ENCODE results near the gene AKR1C2.

DNA sequence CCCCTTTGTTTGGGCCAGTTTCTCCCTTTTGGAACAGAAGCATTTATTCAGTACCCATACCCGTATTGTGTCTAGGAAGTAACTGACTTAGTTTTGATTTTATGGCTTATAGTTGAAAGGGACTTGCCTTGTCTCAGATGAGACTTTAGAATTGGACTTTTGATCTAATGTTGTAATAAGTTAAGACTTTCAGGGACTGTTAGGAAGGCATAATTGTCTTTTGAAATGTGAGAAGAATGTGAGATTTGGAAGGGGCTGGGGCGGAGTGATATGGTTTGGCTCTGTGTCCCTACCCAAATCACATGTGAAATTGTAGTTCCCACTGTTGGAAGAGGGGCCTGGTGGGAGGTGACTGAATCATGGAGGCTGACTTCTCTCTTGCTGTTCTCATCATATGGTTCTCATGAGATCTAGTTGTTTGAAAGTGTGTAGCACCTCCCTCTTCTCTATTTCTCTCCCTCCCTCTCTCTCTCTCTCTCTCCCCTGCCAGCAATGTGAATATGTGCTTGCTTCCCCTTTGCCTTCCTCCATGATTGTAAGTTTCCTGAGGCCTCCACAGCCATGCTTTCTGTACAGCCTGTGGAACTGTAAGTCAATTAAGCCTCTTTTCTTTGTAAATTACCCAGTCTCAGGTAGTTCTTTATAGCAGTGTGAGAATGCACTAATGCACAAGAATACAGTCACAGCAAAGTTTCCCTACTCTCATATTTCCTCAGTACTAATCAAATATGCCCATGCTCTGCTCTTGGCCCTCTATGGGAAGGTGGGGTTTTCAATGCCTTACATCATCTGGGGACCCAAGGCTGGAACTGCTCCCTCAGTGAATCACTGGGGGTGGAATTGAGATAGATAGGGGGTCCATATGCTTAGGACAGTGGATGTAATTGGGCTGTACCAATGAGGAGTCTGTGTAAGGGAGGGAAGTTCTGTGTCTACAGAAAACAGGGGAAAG, 57.6 kb downstream of the AKR1C2 start:
- TF ChIP-seq POLR2A (IDR thresholded peaks at IDR 0.05; ENCODE audit: low read length), result no peak
- no peak for TF ChIP-seq GATA1 (IDR thresholded peaks at IDR 0.05; ENCODE audit: low read depth, low read length)

All from erythroblast (primary cell).